GM10248 (cell line): ENCODE measurements around the gene PET117.

ENCODE experiments used
- CTCF ChIA-PET: fragments of 300-600 bp; sonication (Branson Sonifier 250); formaldehyde crosslinking; extraction: SDS; loops from one replicate; lab custom pipeline; 2021; ENCODE audit warnings: antibody characterized with exemption; lab: Yijun Ruan, JAX
- POLR2A ChIA-PET: fragments of 350-650 bp; sonication (Branson Sonifier 250); formaldehyde crosslinking; extraction: SDS; loops from one replicate; lab custom pipeline; 2020; ENCODE audit warnings: antibody characterized with exemption; lab: Yijun Ruan, JAX
- DNase-seq: peaks from one replicate; pipeline ENCODE4 v3.0.0; 2012; ENCODE audit errors: extremely low spot score
- TF ChIP-seq, protein P1 (sequence below): IDR thresholded peaks from 2 replicates; pipeline ENCODE4 v1.5.1; 2012; ENCODE audit warnings: mild to moderate bottlenecking, low read depth; ENCODE audit errors: extremely low read depth, missing control alignments, control extremely low read depth

The PET117 gene

DNA sequence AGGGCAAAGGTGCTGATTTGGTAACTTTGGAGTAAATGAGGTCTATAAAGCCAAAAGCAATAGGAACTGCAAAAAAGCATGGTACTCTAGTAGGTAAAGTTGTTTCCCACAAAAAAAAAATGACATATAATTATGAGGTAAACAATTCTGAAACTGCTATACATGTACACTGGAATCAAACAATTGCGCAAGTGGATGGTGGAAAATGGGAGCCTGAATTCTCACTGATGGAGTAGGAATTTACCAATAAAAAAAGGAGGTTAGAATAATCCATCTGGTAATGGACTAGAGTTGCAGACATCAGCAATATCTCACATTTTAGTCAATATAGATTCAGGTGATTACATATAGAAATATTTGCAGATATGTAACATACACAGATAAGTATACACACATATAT is 5.0 kb upstream of the PET117 start:
- CTCF ChIA-PET, result no interaction called here
- no peak for DNase-seq
- POLR2A ChIA-PET, result no interaction called here
- TF ChIP-seq, protein P1, sequence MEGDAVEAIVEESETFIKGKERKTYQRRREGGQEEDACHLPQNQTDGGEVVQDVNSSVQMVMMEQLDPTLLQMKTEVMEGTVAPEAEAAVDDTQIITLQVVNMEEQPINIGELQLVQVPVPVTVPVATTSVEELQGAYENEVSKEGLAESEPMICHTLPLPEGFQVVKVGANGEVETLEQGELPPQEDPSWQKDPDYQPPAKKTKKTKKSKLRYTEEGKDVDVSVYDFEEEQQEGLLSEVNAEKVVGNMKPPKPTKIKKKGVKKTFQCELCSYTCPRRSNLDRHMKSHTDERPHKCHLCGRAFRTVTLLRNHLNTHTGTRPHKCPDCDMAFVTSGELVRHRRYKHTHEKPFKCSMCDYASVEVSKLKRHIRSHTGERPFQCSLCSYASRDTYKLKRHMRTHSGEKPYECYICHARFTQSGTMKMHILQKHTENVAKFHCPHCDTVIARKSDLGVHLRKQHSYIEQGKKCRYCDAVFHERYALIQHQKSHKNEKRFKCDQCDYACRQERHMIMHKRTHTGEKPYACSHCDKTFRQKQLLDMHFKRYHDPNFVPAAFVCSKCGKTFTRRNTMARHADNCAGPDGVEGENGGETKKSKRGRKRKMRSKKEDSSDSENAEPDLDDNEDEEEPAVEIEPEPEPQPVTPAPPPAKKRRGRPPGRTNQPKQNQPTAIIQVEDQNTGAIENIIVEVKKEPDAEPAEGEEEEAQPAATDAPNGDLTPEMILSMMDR, result no peak

DNA sequence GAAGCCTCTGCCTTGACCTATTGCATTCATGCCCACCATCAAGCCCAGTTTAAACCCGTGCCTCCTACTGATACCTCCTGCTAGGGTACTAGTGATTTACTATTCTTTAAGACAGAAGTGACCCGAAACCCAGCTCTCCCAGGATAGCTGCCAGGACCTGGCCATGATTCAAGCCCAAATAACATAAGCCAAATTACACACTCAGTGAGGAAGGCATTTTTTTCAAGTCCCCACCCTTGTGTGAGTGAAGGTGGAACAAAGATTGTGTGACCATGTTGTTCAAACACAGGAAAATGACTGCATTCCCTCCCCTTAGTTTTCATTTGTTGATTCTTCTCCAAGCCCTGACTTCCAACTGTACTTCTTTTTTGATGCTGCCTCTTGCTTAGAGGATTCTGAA is 3.7 kb upstream of the PET117 start:
- TF ChIP-seq, protein P1, result no peak
- CTCF ChIA-PET, result no interaction called here
- POLR2A ChIA-PET, result no interaction called here
- no peak for DNase-seq

DNA sequence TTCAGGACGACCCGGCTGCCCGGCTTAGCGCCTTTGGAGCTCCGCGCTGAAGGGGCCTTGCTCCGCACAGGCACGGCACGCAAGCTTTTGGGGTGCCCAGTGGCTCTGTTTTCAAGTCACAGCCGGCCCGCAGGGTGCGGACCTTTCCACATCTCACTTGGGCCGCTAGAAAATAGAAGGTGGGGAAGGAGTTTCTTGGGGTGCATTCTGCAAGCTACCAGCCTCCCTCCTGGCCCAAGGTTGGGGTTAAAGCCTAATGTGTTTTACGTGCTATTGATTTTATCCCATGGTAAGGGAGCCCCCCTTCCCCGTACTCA is 561 bp downstream of the PET117 start:
- no peak for DNase-seq
- ChIA-PET CTCF (interaction anchor here (1.0 to 1.3 kb wide), 3 partner anchors 9 to 28 kb away, joined by 3 read pairs; no protein-coding TSS in a partner anchor), POLR2A (interaction anchor here (1.2 kb wide), 1 partner anchor 456 kb away, joined by 4 read pairs; the partner anchor contains the start of gene RRBP1)
- TF ChIP-seq, protein P1, result no peak

DNA sequence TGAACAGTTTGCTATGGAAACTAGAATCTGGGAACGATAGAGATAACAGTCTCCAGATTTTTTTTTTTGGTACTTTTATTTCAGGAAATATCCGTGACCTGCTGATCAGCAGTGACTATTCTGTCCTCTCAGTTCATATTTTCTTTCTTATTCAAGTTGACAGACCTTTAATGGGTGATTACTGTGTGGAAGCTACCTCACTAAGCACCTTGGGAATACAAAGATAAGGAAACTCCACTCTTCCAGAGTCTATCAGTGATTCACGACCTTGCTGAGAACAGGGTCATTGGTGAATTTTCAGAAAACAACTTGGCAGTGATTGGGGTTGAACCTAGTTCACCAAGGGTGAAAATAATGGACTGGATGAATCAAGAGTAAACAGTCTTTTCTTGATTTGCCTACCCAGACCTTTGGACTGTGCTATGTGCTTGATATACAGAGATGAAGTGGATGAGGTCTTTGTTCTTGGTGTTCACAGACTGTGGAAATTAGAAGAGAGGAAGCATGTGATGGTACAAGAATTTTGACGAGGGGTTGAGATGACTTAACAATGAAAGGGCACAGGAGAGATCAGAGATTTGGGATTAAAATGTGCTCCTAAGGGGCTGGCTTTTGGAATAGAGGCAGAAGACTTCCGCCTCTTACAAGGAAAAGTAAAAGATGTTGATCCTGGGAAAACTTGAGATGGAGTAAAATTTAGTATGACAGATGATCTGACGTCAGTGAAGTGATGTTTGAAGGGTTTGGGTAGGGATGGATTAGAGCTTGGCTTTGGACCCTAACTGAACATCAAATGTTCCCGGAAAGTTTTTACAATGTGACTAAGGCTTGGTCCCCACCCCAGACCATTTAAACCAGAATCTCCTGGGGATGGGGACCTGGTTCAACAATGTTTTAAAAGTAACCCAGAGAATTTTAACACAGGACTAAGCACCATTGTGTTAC is 1.2 kb downstream of the PET117 start:
- POLR2A ChIA-PET, result interaction anchor here (1.2 kb wide), 1 partner anchor 457 kb away, joined by 4 read pairs; the partner anchor contains the start of gene RRBP1
- CTCF ChIA-PET, result interaction anchor here (1.0 to 1.3 kb wide), 3 partner anchors 8 to 28 kb away, joined by 3 read pairs; no protein-coding TSS in a partner anchor
- TF ChIP-seq, protein P1, result no peak
- DNase-seq, result no peak

DNA sequence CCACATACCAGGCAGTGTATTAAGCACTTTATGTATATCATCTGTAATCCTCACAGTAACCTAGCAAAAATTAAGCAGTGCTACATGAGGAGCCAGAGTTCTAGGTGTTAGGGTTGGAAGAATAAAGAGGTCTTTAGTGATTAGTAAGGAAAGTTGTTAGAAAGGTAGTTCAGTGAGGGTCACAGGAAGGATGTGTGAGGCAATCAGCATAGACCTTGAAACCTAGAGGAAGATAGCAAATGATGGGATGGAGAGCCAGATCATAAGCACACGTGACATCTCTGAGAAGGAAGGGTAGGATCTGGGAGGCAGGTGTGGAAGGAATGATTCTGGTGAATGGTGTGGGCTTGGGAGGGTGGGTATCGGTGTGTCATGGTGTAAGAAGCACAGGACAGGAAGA is 2.2 kb downstream of the PET117 start:
- ChIA-PET CTCF (no interaction called here), POLR2A (no interaction called here)
- DNase-seq, result no peak
- TF ChIP-seq, protein P1, result no peak

DNA sequence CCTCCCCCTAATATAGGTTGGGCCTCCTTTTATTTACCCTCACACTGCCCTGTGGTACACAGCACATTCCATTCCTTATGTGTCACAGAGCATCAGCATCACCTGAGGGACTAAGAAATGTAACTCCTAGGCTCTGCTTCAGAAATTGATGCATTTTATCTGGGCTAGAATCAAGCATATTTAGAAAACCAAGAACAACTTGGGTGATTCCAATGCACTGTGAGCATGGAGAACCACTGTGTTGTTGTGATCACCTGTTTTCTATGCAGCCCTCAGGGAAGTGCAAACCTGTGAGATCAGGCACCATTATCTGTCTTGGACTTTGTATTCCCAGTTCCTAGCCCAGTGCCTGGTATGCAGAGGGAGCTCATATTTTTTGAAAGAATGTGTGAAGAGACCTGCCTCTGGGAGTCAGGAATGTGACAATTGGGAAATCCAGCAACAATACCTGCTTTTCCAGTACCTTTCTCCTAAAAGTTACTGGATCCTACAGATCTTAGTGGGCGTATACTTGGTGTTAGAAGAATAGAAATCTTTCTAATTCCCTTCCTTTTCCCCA is 7.0 kb downstream of the PET117 start:
- ChIA-PET POLR2A (no interaction called here), CTCF (no interaction called here)
- no peak for DNase-seq
- TF ChIP-seq, protein P1, result no peak
